Natural killer cell (primary cell): ENCODE data around the gene ADGRB2. TPM values are rescaled to one million over a fixed set of nuclear protein-coding genes. Genes with fewer than 3 reads are reported as not detected.

Experiments
- ATAC-seq, 3 donors: fragments of 150-1000 bp in 2 of 3; fragments of 200-7000 bp in 1 of 3; cut with Tn5 transposase; 1 replicate in 1 of 3; 2 replicates in 2 of 3; pipeline ENCODE4 v1.10.0; 2021; ENCODE audit warnings: mild to moderate bottlenecking in 2 of 3, moderate library complexity in 2 of 3
- DNase-seq, 2 donors: peaks; one replicate each; pipeline versions ENCODE4 v3.0.0 to v3.0.0-alpha.2; 2013 to 2021; ENCODE audit warnings: mixed read lengths in 1 of 2
- H3K27ac ChIP-seq: one replicate; pipeline ENCODE4 v1.5.1; 2013; ENCODE audit warnings: mild to moderate bottlenecking, low read length
- H3K27me3 ChIP-seq: one replicate; pipeline ENCODE4 v1.6.1; 2013; ENCODE audit warnings: low read length; ENCODE audit not compliant: control insufficient read depth, insufficient read depth
- H3K36me3 ChIP-seq: one replicate; pipeline ENCODE4 v1.6.1; 2013; ENCODE audit warnings: low read length; ENCODE audit not compliant: control insufficient read depth, insufficient read depth
- H3K4me1 ChIP-seq: one replicate; pipeline ENCODE4 v1.6.1; 2013; ENCODE audit warnings: low read length; ENCODE audit not compliant: control insufficient read depth, insufficient read depth
- H3K4me3 ChIP-seq: one replicate; pipeline ENCODE4 v1.5.1; 2013; ENCODE audit warnings: low read length
- H3K9me3 ChIP-seq: one replicate; pipeline ENCODE4 v1.6.1; 2013; ENCODE audit warnings: low read length; ENCODE audit not compliant: control insufficient read depth, insufficient read depth
- H3K27ac Mint-ChIP-seq, 2 donors: one replicate each; pipeline ENCODE4 v1.8.0; 2022; ENCODE audit warnings: mild to moderate bottlenecking in 2 of 2, mixed read lengths in 2 of 2, moderate library complexity in 1 of 2
- H3K27me3 Mint-ChIP-seq, 2 donors: one replicate each; pipeline ENCODE4 v1.8.0; 2022; ENCODE audit warnings: low read depth in 2 of 2, mixed read lengths in 2 of 2
- H3K36me3 Mint-ChIP-seq: one replicate; pipeline ENCODE4 v1.8.0; 2022; ENCODE audit warnings: mixed read lengths
- H3K4me1 Mint-ChIP-seq, 2 donors: one replicate each; pipeline ENCODE4 v1.8.0; 2022; ENCODE audit warnings: mixed read lengths in 2 of 2
- H3K4me3 Mint-ChIP-seq: one replicate; pipeline ENCODE4 v1.8.0; 2022; ENCODE audit warnings: mild to moderate bottlenecking, moderate library complexity, mixed read lengths
- H3K9me3 Mint-ChIP-seq, 2 donors: one replicate each; pipeline ENCODE4 v1.8.0; 2022; ENCODE audit warnings: mixed read lengths in 2 of 2
- WGBS: methylation state at CpG from one replicate; pipeline ENCODE4 v1.1.7; 2013; ENCODE audit warnings: missing lambda C conversion rate; ENCODE audit not compliant: insufficient coverage; 5-methylcytosine and 5-hydroxymethylcytosine counted together
- intact Hi-C: fragments of 100-400 bp; cut with micrococcal nuclease; formaldehyde crosslinking; loops from one replicate; pipeline ENCODE4 v1.14.2; 2022
- total RNA-seq, 4 donors: library from RNA; stranded (reverse); fragments of 120-200 nt in 1 of 4; gene quantifications; one replicate each; pipeline versions ENCODE4 v1.2.3 to v1.2.4, GENCODE V29; 2013 to 2022
- TF ChIP-seq, protein P1 (sequence below): fragments of 200-600 bp; IDR thresholded peaks from one replicate; pipeline ENCODE4 v1.8.0; 2022; ENCODE audit warnings: antibody characterized with exemption

The ADGRB2 gene, protein sequence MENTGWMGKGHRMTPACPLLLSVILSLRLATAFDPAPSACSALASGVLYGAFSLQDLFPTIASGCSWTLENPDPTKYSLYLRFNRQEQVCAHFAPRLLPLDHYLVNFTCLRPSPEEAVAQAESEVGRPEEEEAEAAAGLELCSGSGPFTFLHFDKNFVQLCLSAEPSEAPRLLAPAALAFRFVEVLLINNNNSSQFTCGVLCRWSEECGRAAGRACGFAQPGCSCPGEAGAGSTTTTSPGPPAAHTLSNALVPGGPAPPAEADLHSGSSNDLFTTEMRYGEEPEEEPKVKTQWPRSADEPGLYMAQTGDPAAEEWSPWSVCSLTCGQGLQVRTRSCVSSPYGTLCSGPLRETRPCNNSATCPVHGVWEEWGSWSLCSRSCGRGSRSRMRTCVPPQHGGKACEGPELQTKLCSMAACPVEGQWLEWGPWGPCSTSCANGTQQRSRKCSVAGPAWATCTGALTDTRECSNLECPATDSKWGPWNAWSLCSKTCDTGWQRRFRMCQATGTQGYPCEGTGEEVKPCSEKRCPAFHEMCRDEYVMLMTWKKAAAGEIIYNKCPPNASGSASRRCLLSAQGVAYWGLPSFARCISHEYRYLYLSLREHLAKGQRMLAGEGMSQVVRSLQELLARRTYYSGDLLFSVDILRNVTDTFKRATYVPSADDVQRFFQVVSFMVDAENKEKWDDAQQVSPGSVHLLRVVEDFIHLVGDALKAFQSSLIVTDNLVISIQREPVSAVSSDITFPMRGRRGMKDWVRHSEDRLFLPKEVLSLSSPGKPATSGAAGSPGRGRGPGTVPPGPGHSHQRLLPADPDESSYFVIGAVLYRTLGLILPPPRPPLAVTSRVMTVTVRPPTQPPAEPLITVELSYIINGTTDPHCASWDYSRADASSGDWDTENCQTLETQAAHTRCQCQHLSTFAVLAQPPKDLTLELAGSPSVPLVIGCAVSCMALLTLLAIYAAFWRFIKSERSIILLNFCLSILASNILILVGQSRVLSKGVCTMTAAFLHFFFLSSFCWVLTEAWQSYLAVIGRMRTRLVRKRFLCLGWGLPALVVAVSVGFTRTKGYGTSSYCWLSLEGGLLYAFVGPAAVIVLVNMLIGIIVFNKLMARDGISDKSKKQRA (N-terminal part only)
- total RNA-seq: 10 to 100 TPM in 2 of 3 donors, 1 to 10 TPM in 1; 7.6 to 19.9 (median 12.8) TPM
- 2.5 TPM for total RNA-seq (2013)

DNA sequence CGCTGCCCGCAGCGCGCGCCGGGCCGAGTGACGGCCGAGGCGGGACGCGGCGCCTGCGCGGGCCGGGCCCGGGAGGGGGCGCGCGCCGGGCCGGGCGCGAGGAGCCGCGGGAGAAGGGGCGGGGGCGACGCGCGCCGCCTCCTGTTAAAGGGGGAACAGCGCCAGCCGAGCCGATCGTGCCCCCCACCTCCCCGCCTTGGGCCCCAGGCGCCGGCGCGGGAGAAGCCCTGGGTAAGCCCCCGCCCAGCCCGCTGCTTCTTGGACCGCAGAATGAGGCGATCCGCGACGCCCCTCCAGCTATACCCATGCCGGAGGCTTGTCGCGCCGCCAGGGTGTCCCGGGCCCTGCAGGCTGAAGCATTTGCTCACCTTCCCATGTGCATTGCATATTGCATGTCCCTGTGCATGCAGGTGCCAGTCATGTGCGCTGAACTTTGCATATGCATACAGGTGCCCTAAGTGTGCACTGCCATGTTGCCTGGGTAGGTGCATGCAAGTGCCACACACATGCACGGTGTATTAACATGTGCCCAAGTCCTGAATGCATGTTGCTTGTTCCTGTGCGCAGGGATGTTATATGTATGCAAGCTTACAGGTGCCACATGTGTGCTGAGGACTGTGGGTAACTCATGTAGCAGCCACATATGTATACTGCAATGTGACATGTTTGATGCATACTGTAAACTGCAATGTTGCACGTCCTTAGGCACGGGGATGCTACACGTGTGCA is at the start of gene ADGRB2:
Gene ADGRB2, minus strand, starts transcription at position 29 of the 729 bp plus-strand sequence. CDS start 7,119 bp downstream, outside the sequence.
- ATAC-seq (peak; percentile 22 to 35 (median 23)), DNase-seq (peak in 1 of 2 donors; percentile 59)
- peaks cover 11% of the 10 kb centered on the region for H3K27me3 ChIP-seq
- no peaks in the 10 kb centered on the region for H3K9me3 Mint-ChIP-seq
- H3K36me3 Mint-ChIP-seq: no peaks in the 10 kb centered on the region
- peaks cover 0 to 8% of the 10 kb centered on the region in 2 donors for H3K27me3 Mint-ChIP-seq
- no peaks in the 10 kb centered on the region for H3K36me3 ChIP-seq
- peaks cover 14 to 47% of the 10 kb centered on the region in 2 donors for H3K4me1 Mint-ChIP-seq
- peak within 1 kb of the TSS; percentile 14 for H3K4me3 ChIP-seq
- H3K27ac Mint-ChIP-seq: peak within 1 kb of the TSS in 1 of 2 donors; percentile 84
- intact Hi-C loops: loop anchor here (5.0 kb wide), 1 partner anchor 198 kb away; no protein-coding TSS in a partner anchor
- 6% methylated on average over 59 of the region's 59 CpGs for WGBS
- H3K4me1 ChIP-seq: peaks cover 48% of the 10 kb centered on the region
- no peaks in the 10 kb centered on the region for H3K9me3 ChIP-seq
- TF ChIP-seq, protein P1, sequence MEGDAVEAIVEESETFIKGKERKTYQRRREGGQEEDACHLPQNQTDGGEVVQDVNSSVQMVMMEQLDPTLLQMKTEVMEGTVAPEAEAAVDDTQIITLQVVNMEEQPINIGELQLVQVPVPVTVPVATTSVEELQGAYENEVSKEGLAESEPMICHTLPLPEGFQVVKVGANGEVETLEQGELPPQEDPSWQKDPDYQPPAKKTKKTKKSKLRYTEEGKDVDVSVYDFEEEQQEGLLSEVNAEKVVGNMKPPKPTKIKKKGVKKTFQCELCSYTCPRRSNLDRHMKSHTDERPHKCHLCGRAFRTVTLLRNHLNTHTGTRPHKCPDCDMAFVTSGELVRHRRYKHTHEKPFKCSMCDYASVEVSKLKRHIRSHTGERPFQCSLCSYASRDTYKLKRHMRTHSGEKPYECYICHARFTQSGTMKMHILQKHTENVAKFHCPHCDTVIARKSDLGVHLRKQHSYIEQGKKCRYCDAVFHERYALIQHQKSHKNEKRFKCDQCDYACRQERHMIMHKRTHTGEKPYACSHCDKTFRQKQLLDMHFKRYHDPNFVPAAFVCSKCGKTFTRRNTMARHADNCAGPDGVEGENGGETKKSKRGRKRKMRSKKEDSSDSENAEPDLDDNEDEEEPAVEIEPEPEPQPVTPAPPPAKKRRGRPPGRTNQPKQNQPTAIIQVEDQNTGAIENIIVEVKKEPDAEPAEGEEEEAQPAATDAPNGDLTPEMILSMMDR: no peak
- H3K27ac ChIP-seq: no peak within 1 kb of the TSS
- H3K4me3 Mint-ChIP-seq: peak within 1 kb of the TSS; percentile 90

DNA sequence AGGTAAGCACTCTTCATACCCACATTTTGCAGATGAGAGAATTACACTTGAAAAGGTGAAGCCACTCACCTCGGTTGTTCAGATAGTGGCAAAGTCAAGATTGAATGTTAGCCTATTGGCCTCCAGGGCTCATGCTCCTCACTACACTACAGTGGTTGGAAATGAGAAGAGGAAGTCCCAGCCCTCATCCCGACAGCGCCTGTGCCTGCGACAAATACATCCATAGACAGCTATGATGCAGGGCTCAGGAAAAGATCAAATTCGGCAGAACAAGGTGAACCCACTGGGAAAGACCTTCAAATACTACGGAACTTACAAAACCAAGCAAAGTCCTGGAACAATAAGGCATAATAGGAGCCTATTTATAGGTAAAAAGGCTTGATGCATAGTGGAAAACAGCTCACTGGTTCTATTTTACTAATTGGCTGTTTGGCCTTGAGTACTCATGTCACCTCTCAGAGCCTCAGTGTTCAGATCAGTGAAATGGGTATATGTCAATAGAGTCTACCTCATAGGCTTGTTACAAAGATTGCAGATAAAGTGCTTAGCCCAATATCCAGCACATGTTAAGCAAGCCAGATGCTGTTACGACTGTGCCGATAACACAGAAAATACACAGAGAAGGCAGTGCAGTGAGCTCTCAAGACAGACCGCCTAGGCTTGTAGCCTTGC is 48.2 kb upstream of the ADGRB2 start:
- ATAC-seq (no peak), DNase-seq (no peak)
- Histone ChIP-seq H3K36me3 (no peaks in the 10 kb centered on the region), H3K4me1 (peaks cover 5% of the 10 kb centered on the region), H3K27ac (no peak overlapping the region), H3K9me3 (no peaks in the 10 kb centered on the region), H3K27me3 (no peaks in the 10 kb centered on the region), H3K4me3 (no peak overlapping the region)
- intact Hi-C loops: no loop called here
- Mint-ChIP-seq H3K36me3 (no peaks in the 10 kb centered on the region), H3K4me3 (no peak overlapping the region), H3K9me3 (no peaks in the 10 kb centered on the region), H3K27ac (no peak overlapping the region), H3K27me3 (no peaks in the 10 kb centered on the region), H3K4me1 (peaks cover 7 to 17% of the 10 kb centered on the region in 2 donors)
- WGBS: 86% methylated on average over 7 of the region's 9 CpGs
- TF ChIP-seq, protein P1: no peak

DNA sequence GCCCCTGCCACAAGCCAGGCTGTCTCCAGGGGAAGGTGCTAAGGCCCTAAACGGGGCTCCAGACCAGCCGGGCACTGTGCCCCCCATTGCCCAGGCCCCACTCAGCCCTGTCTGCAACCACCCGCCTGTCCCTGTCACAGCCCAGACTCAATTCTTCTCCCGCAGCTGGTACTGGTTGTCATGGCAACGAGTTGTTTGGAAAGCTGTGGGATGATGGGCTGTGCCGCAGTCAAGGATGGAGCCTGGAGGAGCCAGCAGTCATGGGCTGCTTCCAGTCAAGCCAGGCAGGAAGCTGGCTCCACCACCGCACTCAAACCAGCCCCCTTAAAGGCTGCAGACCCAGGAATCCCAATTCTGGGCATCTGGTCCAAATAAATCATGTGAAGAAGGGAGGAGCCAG is 47.5 kb upstream of the ADGRB2 start:
- no peak overlapping the region for H3K4me3 Mint-ChIP-seq
- H3K27ac ChIP-seq: no peak overlapping the region
- H3K9me3 Mint-ChIP-seq: no peaks in the 10 kb centered on the region
- H3K27me3 ChIP-seq: no peaks in the 10 kb centered on the region
- H3K36me3 ChIP-seq: no peaks in the 10 kb centered on the region
- WGBS: 86% methylated on average over 7 of the region's 7 CpGs
- no peaks in the 10 kb centered on the region for H3K9me3 ChIP-seq
- no peak for DNase-seq
- H3K27me3 Mint-ChIP-seq: no peaks in the 10 kb centered on the region
- H3K36me3 Mint-ChIP-seq: no peaks in the 10 kb centered on the region
- TF ChIP-seq, protein P1: no peak
- intact Hi-C loops: no loop called here
- peaks cover 5 to 11% of the 10 kb centered on the region in 2 donors for H3K4me1 Mint-ChIP-seq
- H3K4me3 ChIP-seq: no peak overlapping the region
- no peak for ATAC-seq
- no peak overlapping the region for H3K27ac Mint-ChIP-seq
- peaks cover 5% of the 10 kb centered on the region for H3K4me1 ChIP-seq
